SU-DHL-6 (cell line): ENCODE data around the gene BRICD5.

ENCODE experiments used
- H2AFZ ChIP-seq: fragments of 200-600 bp; sonication (generic); 2 replicates; pipeline ENCODE4 v1.6.1; 2014; ENCODE audit warnings: low read depth, mild to moderate bottlenecking, moderate library complexity, mixed read lengths, antibody characterized with exemption, low read length; ENCODE audit not compliant: severe bottlenecking
- H3F3A ChIP-seq: fragments of 200-600 bp; shearing (Covaris generic); 2 replicates; pipeline ENCODE4 v1.6.0; 2016; ENCODE audit warnings: antibody characterized with exemption, mild to moderate bottlenecking; ENCODE audit not compliant: insufficient read depth
- H3K27ac ChIP-seq: fragments of 200-600 bp; sonication (generic); 2 replicates; pipeline ENCODE4 v1.5.1; 2016; ENCODE audit warnings: low read depth, mild to moderate bottlenecking, low read length, moderate library complexity, mixed read lengths
- H3K27me3 ChIP-seq: fragments of 200-600 bp; sonication (generic), shearing (Covaris generic); 2 replicates; pipeline ENCODE4 v1.6.0; 2014; ENCODE audit warnings: mild to moderate bottlenecking, low read length
- H3K36me3 ChIP-seq: fragments of 200-600 bp; sonication (generic); 2 replicates; pipeline ENCODE4 v1.6.1; 2014; ENCODE audit warnings: mild to moderate bottlenecking, low read length, mixed read lengths
- H3K4me2 ChIP-seq: fragments of 300-600, 200-600 bp; shearing (Covaris generic), sonication (generic); 2 replicates; pipeline ENCODE4 v1.6.0; 2014; ENCODE audit warnings: low read length, low read depth, mild to moderate bottlenecking; ENCODE audit not compliant: poor library complexity, severe bottlenecking
- H3K4me3 ChIP-seq: fragments of 200-600 bp; sonication (generic); 2 replicates; pipeline ENCODE4 v1.5.1; 2014; ENCODE audit warnings: antibody characterized with exemption, low read length, mild to moderate bottlenecking, mixed read lengths; ENCODE audit not compliant: insufficient read depth, poor library complexity, severe bottlenecking
- H3K79me2 ChIP-seq: fragments of 200-600 bp; sonication (generic); 2 replicates; pipeline ENCODE4 v1.6.1; 2014; ENCODE audit warnings: mild to moderate bottlenecking, low read length, moderate library complexity; ENCODE audit not compliant: insufficient read depth
- H3K9ac ChIP-seq: fragments of 200-600 bp; sonication (generic); 2 replicates; pipeline ENCODE4 v1.7.0; 2014; ENCODE audit warnings: mild to moderate bottlenecking, low read length
- H3K9me2 ChIP-seq: fragments of 200-600 bp; sonication (generic); replicated peaks from 2 replicates; pipeline ENCODE4 v1.6.1; 2014; ENCODE audit warnings: low read length; ENCODE audit not compliant: insufficient read depth
- H3K9me3 ChIP-seq: fragments of 200-600 bp; sonication (generic); 2 replicates; pipeline ENCODE4 v1.6.1; 2014; ENCODE audit warnings: low read length, mixed read lengths; ENCODE audit not compliant: insufficient read depth
- H4K20me1 ChIP-seq: fragments of 200-600 bp; sonication (generic); 2 replicates; pipeline ENCODE4 v1.6.1; 2014; ENCODE audit warnings: low read depth, mild to moderate bottlenecking, antibody characterized with exemption, low read length, moderate library complexity, mixed read lengths
- CTCF ChIP-seq: fragments of 200-600 bp; sonication (generic); IDR thresholded peaks from one replicate; pipeline ENCODE4 v1.5.1; 2017; ENCODE audit warnings: antibody characterized with exemption, mild to moderate bottlenecking, low read length, moderate library complexity; ENCODE audit not compliant: insufficient read depth, poor library complexity, severe bottlenecking
- EZH2phosphoT487 ChIP-seq: fragments of 200-600 bp; sonication (generic), shearing (Covaris generic); conservative IDR thresholded peaks from 2 replicates; pipeline ENCODE4 v1.6.1; 2018; ENCODE audit warnings: mild to moderate bottlenecking, antibody characterized with exemption, low read length, moderate library complexity, mixed read lengths

BRICD5 gene

GRCh38 chr16:2174396-2175131, 36.1 kb downstream of the BRICD5 start:
- Histone ChIP-seq H3K27ac (no peak overlapping the region), H3K79me2 (no peaks in the 10 kb centered on the region), H3K27me3 (no peaks in the 10 kb centered on the region), H3K9me2 (no peaks in the 10 kb centered on the region), H3K4me3 (no peak overlapping the region), H3K36me3 (no peaks in the 10 kb centered on the region), H2AFZ (no peak overlapping the region), H4K20me1 (no peaks in the 10 kb centered on the region), H3F3A (no peaks in the 10 kb centered on the region), H3K9ac (no peak overlapping the region), H3K9me3 (no peaks in the 10 kb centered on the region), H3K4me2 (no peak overlapping the region)
- no peak for TF ChIP-seq EZH2phosphoT487
- TF ChIP-seq CTCF: no peak

- no peaks in the 10 kb centered on the region for H4K20me1 ChIP-seq
- H3K9me3 ChIP-seq: no peaks in the 10 kb centered on the region
- no peaks in the 10 kb centered on the region for H3K79me2 ChIP-seq
- H3K9ac ChIP-seq: no peak overlapping the region
- H3K36me3 ChIP-seq: no peaks in the 10 kb centered on the region
- TF ChIP-seq CTCF: no peak
- TF ChIP-seq EZH2phosphoT487: no peak
- H2AFZ ChIP-seq: no peak overlapping the region
- no peaks in the 10 kb centered on the region for H3K27me3 ChIP-seq
- H3K4me3 ChIP-seq: no peak overlapping the region
- H3K4me2 ChIP-seq: no peak overlapping the region
- H3K27ac ChIP-seq: no peak overlapping the region
- H3K9me2 ChIP-seq: no peaks in the 10 kb centered on the region
- no peaks in the 10 kb centered on the region for H3F3A ChIP-seq
Observed at GRCh38 chr16:2173916-2174315, 36.7 kb downstream of the BRICD5 start.

GRCh38 chr16:2173366-2173765, 37.3 kb downstream of the BRICD5 start:
- Histone ChIP-seq H3K27me3 (no peaks in the 10 kb centered on the region), H3K4me3 (no peak overlapping the region), H3K4me2 (no peak overlapping the region), H2AFZ (no peak overlapping the region), H3K9me2 (no peaks in the 10 kb centered on the region), H3K79me2 (no peaks in the 10 kb centered on the region), H3F3A (no peaks in the 10 kb centered on the region), H3K9ac (no peak overlapping the region), H3K27ac (no peak overlapping the region), H4K20me1 (no peaks in the 10 kb centered on the region), H3K36me3 (no peaks in the 10 kb centered on the region), H3K9me3 (no peaks in the 10 kb centered on the region)
- TF ChIP-seq EZH2phosphoT487 (no peak), CTCF (no peak)
